Measurements from ENCODE around the gene CD320. TPM values are rescaled to one million over a fixed set of nuclear protein-coding genes. Genes with fewer than 3 reads are reported as not detected.
A peak's percentile ranks its signal among the peaks of the same experiment; 100 is the strongest.

The CD320 gene
- polyA plus RNA-seq, 1 experiment: 22.6 TPM

- Histone ChIP-seq H3K27ac (ENCODE audit: low read depth, low read length) (no peak overlapping the region), H3K9me3 (ENCODE audit: control insufficient read depth, insufficient read depth, low read length) (peaks cover 12% of the 10 kb centered on the region), H3K4me3 (ENCODE audit: low read depth, low read length) (no peak overlapping the region), H3K27me3 (ENCODE audit: control insufficient read depth, insufficient read depth, low read length) (peaks cover 8% of the 10 kb centered on the region)
- TF ChIP-seq CTCF (IDR thresholded peaks at IDR 0.05; ENCODE audit: low read depth, low read length): no peak
- POLR2A ChIA-PET: interaction anchor here (0.5 to 1.4 kb wide), 3 partner anchors 11 to 324 kb away, joined by 3 to 4 read pairs (median 4); no protein-coding TSS in a partner anchor
- no peak for DNase-seq (ENCODE audit: low read depth, low spot score)
- CTCF ChIA-PET: interaction anchor here (2.0 kb wide), 1 partner anchor 30 kb away, joined by 9 read pairs; no protein-coding TSS in a partner anchor
These were observed 15.6 kb upstream of the CD320 start for GRCh38 chr19:8323781-8324185.

GRCh38 chr19:8322638-8322997 lies 14.5 kb upstream of the CD320 start:
- no peak for TF ChIP-seq CTCF (IDR thresholded peaks at IDR 0.05; ENCODE audit: low read depth, low read length)
- Histone ChIP-seq H3K27ac (ENCODE audit: low read depth, low read length) (no peak overlapping the region), H3K4me3 (ENCODE audit: low read depth, low read length) (peak overlapping the region; percentile 99), H3K27me3 (ENCODE audit: control insufficient read depth, insufficient read depth, low read length) (peaks cover 5% of the 10 kb centered on the region), H3K9me3 (ENCODE audit: control insufficient read depth, insufficient read depth, low read length) (peaks cover 12% of the 10 kb centered on the region)
- CTCF ChIA-PET: interaction anchor here (2.0 kb wide), 1 partner anchor 32 kb away, joined by 9 read pairs; no protein-coding TSS in a partner anchor
- no peak for DNase-seq (ENCODE audit: low read depth, low spot score)
- POLR2A ChIA-PET: interaction anchor here (2.0 kb wide), 1 partner anchor 12 kb away, joined by 11 read pairs; no protein-coding TSS in a partner anchor

GRCh38 chr19:8321986-8322637 lies 14.0 kb upstream of the CD320 start:
- ChIA-PET CTCF (interaction anchor here (0.6 kb wide), 1 partner anchor 260 kb away, joined by 3 read pairs; no protein-coding TSS in a partner anchor), POLR2A (interaction anchor here (0.6 to 2.0 kb wide), 10 partner anchors 8 to 249 kb away, joined by 3 to 11 read pairs (median 4); partner anchors contain the start of genes CD320, MARCHF2 and ZNF414)
- TF ChIP-seq CTCF (IDR thresholded peaks at IDR 0.05; ENCODE audit: low read depth, low read length): no peak
- H3K27ac ChIP-seq (ENCODE audit: low read depth, low read length): no peak overlapping the region
- peaks cover 5% of the 10 kb centered on the region for H3K27me3 ChIP-seq (ENCODE audit: control insufficient read depth, insufficient read depth, low read length)
- no peak for DNase-seq (ENCODE audit: low read depth, low spot score)
- peak overlapping the region; percentile 99 for H3K4me3 ChIP-seq (ENCODE audit: low read depth, low read length)
- H3K9me3 ChIP-seq (ENCODE audit: control insufficient read depth, insufficient read depth, low read length): peaks cover 11% of the 10 kb centered on the region

GRCh38 chr19:8321067-8321985 lies 13.2 kb upstream of the CD320 start, which contains the start of the genes NDUFA7 and RPS28:
NDUFA7 (minus strand) TSS chr19:8321375; CDS start chr19:8321358, 17 bp downstream.
RPS28 (plus strand) TSS chr19:8321496; CDS start chr19:8321531, 35 bp downstream.
- TF ChIP-seq CTCF (IDR thresholded peaks at IDR 0.05; ENCODE audit: low read depth, low read length): 0 out of 2 replicates have a peak, but pooled peaks have one; percentile 14
- ChIA-PET POLR2A (interaction anchor here (0.6 to 2.0 kb wide), 10 partner anchors 8 to 249 kb away, joined by 3 to 11 read pairs (median 4); partner anchors contain the start of genes CD320, MARCHF2 and ZNF414), CTCF (interaction anchor here (0.6 kb wide), 1 partner anchor 261 kb away, joined by 3 read pairs; no protein-coding TSS in a partner anchor)
- H3K9me3 ChIP-seq (ENCODE audit: control insufficient read depth, insufficient read depth, low read length): peaks cover 3% of the 10 kb centered on the region; the same call in 1 of the 2 replicates
- no peaks in the 10 kb centered on the region for H3K27me3 ChIP-seq (ENCODE audit: control insufficient read depth, insufficient read depth, low read length)
- peak within 1 kb of the TSS; percentile 80 for H3K27ac ChIP-seq (ENCODE audit: low read depth, low read length)
- H3K4me3 ChIP-seq (ENCODE audit: low read depth, low read length): peak within 1 kb of the TSS; percentile 99
- peak; percentile 94 for DNase-seq (ENCODE audit: low read depth, low spot score)
